RWPE2 (cell line): Measurements from ENCODE around the gene RPS16.

Source experiments
- ATAC-seq: fragments of 200-7000 bp; cut with Tn5 transposase; 3 replicates; pipeline ENCODE4 v1.9.1; 2021; ENCODE audit warnings: low read depth
- DNase-seq: peaks from one replicate; pipeline ENCODE4 v3.0.0-alpha.2; 2020; ENCODE audit warnings: low spot score
- H3K27ac ChIP-seq: fragments of 450-650 bp; 2 replicates; pipeline ENCODE4 v1.5.1; 2017; ENCODE audit warnings: mild to moderate bottlenecking; ENCODE audit not compliant: poor library complexity, severe bottlenecking
- H3K27me3 ChIP-seq: fragments of 250-450 bp; sonication (Bioruptor Pico); 2 replicates; pipeline ENCODE4 v1.5.1; 2021; ENCODE audit warnings: mild to moderate bottlenecking, moderate library complexity; ENCODE audit not compliant: insufficient read depth, poor library complexity, severe bottlenecking
- H3K36me3 ChIP-seq: fragments of 250-450 bp; sonication (Bioruptor Pico); 2 replicates; pipeline ENCODE4 v1.5.1; 2020; ENCODE audit warnings: low read depth, mild to moderate bottlenecking, moderate library complexity
- H3K4me1 ChIP-seq: fragments of 250-450 bp; sonication (Bioruptor Pico); 2 replicates; pipeline ENCODE4 v1.5.1; 2021; ENCODE audit warnings: mild to moderate bottlenecking, moderate library complexity; ENCODE audit not compliant: insufficient read depth, poor library complexity, severe bottlenecking
- H3K4me3 ChIP-seq: fragments of 250-450 bp; sonication (Bioruptor Pico); 2 replicates; pipeline ENCODE4 v1.5.1; 2021; ENCODE audit warnings: mild to moderate bottlenecking, moderate library complexity; ENCODE audit not compliant: severe bottlenecking
- H3K9me3 ChIP-seq: fragments of 250-450 bp; sonication (Bioruptor Pico); 2 replicates; pipeline ENCODE4 v1.5.1; 2021; ENCODE audit warnings: mild to moderate bottlenecking, moderate library complexity; ENCODE audit not compliant: severe bottlenecking
- TF ChIP-seq, protein P1 (sequence below): fragments of 450-650 bp; IDR thresholded peaks from one replicate; pipeline ENCODE4 v1.5.1; 2017; ENCODE audit warnings: mild to moderate bottlenecking, moderate library complexity; ENCODE audit not compliant: poor library complexity, severe bottlenecking

Gene RPS16

GRCh38 chr19:39403331-39404312 lies 32.1 kb downstream of the RPS16 start:
- H3K4me3 ChIP-seq = peak overlapping the region; percentile 20
- ATAC-seq = peak; percentile 56
- peak; percentile 98 for DNase-seq
- peaks cover 27% of the 10 kb centered on the region for H3K4me1 ChIP-seq
- H3K27ac ChIP-seq = peak overlapping the region; percentile 98
- H3K36me3 ChIP-seq = peaks cover 23% of the 10 kb centered on the region
- TF ChIP-seq, protein P1, sequence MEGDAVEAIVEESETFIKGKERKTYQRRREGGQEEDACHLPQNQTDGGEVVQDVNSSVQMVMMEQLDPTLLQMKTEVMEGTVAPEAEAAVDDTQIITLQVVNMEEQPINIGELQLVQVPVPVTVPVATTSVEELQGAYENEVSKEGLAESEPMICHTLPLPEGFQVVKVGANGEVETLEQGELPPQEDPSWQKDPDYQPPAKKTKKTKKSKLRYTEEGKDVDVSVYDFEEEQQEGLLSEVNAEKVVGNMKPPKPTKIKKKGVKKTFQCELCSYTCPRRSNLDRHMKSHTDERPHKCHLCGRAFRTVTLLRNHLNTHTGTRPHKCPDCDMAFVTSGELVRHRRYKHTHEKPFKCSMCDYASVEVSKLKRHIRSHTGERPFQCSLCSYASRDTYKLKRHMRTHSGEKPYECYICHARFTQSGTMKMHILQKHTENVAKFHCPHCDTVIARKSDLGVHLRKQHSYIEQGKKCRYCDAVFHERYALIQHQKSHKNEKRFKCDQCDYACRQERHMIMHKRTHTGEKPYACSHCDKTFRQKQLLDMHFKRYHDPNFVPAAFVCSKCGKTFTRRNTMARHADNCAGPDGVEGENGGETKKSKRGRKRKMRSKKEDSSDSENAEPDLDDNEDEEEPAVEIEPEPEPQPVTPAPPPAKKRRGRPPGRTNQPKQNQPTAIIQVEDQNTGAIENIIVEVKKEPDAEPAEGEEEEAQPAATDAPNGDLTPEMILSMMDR = no peak
- no peaks in the 10 kb centered on the region for H3K27me3 ChIP-seq
- no peaks in the 10 kb centered on the region for H3K9me3 ChIP-seq

GRCh38 chr19:39402346-39403300 lies 33.1 kb downstream of the RPS16 start:
- 0 out of 3 replicates have a peak, but pooled peaks have one; percentile 0 for ATAC-seq
- TF ChIP-seq, protein P1 = no peak
- peaks cover 37% of the 10 kb centered on the region for H3K4me1 ChIP-seq

GRCh38 chr19:39401549-39402345 lies 34.0 kb downstream of the RPS16 start:
- DNase-seq (no peak), ATAC-seq (peak; percentile 43)
- H3K27me3 ChIP-seq = no peaks in the 10 kb centered on the region
- H3K4me1 ChIP-seq = peaks cover 39% of the 10 kb centered on the region
- H3K4me3 ChIP-seq = no peak overlapping the region
- peak overlapping the region; percentile 98 for H3K27ac ChIP-seq
- peaks cover 4% of the 10 kb centered on the region; the same call in 1 of the 2 replicates for H3K36me3 ChIP-seq
- no peaks in the 10 kb centered on the region for H3K9me3 ChIP-seq
- TF ChIP-seq, protein P1 = no peak

More at GRCh38 chr19:39402346-39403300, 33.1 kb downstream of the RPS16 start:
- H3K27me3 ChIP-seq = no peaks in the 10 kb centered on the region
- peak overlapping the region; percentile 98 for H3K27ac ChIP-seq
- H3K4me3 ChIP-seq = peak overlapping the region; percentile 20
- H3K36me3 ChIP-seq = peaks cover 13% of the 10 kb centered on the region
- no peaks in the 10 kb centered on the region for H3K9me3 ChIP-seq
- no peak for DNase-seq

- Histone ChIP-seq H3K27me3 (no peaks in the 10 kb centered on the region), H3K36me3 (peaks cover 4% of the 10 kb centered on the region), H3K4me3 (no peak overlapping the region), H3K4me1 (peaks cover 39% of the 10 kb centered on the region), H3K9me3 (no peaks in the 10 kb centered on the region), H3K27ac (peak overlapping the region; percentile 98)
- DNase-seq = no peak
- no peak for ATAC-seq
- TF ChIP-seq, protein P1 = no peak
Observed at GRCh38 chr19:39401070-39401548, 34.6 kb downstream of the RPS16 start.
